ENCODE results near the gene CLDN3. TPM values are rescaled to one million over a fixed set of nuclear protein-coding genes. Genes with fewer than 3 reads are reported as not detected.

The CLDN3 gene
- total and polyA plus RNA-seq, 9 of the 15 experiments (the other 6 are each of a cell fraction or from before 2014, with no cell fraction given) = 0.29 TPM; not detected in 8

DNA sequence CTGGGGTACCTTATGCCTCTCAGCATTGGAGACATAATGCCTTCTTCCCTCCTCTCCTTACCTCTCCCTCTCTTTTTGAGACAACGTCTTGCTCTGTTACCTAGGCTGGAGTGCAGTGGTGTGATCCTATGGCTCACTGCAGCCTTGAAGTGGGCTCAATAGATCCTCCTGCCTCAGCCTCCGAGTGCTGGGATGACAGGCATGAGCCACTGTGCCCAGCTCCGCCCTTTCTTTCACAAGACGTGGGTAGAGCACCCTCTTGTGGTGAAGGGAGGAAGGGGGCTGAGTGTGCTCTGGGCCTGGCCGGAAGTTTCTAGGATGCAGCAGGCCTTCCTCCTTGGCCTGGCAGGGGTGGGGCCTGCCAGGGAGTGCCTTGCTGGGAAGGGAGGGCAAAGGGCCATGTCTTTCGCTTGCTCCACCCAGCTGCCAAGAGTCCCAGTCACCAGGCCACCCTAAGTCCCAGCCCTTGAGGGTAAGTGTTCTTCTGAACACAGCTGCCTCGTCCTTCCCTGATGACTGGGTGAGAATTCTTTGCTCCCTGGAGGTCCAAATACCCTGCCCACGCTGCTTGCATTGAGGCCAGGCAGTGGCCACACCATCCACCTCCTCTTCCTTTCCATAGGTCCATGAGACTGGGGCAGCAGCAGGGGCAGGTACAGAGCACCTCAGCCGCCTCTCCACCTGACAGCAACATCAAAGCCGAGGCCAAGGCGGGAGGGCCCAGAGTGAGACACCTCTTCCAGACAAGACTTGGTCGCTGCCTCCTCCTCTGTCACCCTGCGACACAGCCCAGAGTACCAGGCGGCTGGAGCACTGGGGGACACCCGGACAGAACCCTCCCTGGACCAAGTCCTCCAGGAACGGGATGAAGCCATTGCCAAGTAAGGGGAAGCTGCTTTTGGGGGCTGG is 35.2 kb downstream of the CLDN3 start (continued):
- TF ChIP-seq, protein P1, sequence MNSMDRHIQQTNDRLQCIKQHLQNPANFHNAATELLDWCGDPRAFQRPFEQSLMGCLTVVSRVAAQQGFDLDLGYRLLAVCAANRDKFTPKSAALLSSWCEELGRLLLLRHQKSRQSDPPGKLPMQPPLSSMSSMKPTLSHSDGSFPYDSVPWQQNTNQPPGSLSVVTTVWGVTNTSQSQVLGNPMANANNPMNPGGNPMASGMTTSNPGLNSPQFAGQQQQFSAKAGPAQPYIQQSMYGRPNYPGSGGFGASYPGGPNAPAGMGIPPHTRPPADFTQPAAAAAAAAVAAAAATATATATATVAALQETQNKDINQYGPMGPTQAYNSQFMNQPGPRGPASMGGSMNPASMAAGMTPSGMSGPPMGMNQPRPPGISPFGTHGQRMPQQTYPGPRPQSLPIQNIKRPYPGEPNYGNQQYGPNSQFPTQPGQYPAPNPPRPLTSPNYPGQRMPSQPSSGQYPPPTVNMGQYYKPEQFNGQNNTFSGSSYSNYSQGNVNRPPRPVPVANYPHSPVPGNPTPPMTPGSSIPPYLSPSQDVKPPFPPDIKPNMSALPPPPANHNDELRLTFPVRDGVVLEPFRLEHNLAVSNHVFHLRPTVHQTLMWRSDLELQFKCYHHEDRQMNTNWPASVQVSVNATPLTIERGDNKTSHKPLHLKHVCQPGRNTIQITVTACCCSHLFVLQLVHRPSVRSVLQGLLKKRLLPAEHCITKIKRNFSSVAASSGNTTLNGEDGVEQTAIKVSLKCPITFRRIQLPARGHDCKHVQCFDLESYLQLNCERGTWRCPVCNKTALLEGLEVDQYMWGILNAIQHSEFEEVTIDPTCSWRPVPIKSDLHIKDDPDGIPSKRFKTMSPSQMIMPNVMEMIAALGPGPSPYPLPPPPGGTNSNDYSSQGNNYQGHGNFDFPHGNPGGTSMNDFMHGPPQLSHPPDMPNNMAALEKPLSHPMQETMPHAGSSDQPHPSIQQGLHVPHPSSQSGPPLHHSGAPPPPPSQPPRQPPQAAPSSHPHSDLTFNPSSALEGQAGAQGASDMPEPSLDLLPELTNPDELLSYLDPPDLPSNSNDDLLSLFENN (IDR thresholded peaks at IDR 0.05; ENCODE audit: low read depth in 2 of 2, low read length in 2 of 2) = no peak
- no peak for TF ChIP-seq ZC3H11A (IDR thresholded peaks at IDR 0.05; ENCODE audit: low read depth, low read length)
- TF ChIP-seq, protein P2, sequence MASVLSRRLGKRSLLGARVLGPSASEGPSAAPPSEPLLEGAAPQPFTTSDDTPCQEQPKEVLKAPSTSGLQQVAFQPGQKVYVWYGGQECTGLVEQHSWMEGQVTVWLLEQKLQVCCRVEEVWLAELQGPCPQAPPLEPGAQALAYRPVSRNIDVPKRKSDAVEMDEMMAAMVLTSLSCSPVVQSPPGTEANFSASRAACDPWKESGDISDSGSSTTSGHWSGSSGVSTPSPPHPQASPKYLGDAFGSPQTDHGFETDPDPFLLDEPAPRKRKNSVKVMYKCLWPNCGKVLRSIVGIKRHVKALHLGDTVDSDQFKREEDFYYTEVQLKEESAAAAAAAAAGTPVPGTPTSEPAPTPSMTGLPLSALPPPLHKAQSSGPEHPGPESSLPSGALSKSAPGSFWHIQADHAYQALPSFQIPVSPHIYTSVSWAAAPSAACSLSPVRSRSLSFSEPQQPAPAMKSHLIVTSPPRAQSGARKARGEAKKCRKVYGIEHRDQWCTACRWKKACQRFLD (CRISPR knock-in tag; IDR thresholded peaks at IDR 0.05) = no peak
- TF ChIP-seq, protein P3, sequence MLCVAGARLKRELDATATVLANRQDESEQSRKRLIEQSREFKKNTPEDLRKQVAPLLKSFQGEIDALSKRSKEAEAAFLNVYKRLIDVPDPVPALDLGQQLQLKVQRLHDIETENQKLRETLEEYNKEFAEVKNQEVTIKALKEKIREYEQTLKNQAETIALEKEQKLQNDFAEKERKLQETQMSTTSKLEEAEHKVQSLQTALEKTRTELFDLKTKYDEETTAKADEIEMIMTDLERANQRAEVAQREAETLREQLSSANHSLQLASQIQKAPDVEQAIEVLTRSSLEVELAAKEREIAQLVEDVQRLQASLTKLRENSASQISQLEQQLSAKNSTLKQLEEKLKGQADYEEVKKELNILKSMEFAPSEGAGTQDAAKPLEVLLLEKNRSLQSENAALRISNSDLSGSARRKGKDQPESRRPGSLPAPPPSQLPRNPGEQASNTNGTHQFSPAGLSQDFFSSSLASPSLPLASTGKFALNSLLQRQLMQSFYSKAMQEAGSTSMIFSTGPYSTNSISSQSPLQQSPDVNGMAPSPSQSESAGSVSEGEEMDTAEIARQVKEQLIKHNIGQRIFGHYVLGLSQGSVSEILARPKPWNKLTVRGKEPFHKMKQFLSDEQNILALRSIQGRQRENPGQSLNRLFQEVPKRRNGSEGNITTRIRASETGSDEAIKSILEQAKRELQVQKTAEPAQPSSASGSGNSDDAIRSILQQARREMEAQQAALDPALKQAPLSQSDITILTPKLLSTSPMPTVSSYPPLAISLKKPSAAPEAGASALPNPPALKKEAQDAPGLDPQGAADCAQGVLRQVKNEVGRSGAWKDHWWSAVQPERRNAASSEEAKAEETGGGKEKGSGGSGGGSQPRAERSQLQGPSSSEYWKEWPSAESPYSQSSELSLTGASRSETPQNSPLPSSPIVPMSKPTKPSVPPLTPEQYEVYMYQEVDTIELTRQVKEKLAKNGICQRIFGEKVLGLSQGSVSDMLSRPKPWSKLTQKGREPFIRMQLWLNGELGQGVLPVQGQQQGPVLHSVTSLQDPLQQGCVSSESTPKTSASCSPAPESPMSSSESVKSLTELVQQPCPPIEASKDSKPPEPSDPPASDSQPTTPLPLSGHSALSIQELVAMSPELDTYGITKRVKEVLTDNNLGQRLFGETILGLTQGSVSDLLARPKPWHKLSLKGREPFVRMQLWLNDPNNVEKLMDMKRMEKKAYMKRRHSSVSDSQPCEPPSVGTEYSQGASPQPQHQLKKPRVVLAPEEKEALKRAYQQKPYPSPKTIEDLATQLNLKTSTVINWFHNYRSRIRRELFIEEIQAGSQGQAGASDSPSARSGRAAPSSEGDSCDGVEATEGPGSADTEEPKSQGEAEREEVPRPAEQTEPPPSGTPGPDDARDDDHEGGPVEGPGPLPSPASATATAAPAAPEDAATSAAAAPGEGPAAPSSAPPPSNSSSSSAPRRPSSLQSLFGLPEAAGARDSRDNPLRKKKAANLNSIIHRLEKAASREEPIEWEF (CRISPR knock-in tag; IDR thresholded peaks at IDR 0.05) = no peak
- TF ChIP-seq, protein P4, sequence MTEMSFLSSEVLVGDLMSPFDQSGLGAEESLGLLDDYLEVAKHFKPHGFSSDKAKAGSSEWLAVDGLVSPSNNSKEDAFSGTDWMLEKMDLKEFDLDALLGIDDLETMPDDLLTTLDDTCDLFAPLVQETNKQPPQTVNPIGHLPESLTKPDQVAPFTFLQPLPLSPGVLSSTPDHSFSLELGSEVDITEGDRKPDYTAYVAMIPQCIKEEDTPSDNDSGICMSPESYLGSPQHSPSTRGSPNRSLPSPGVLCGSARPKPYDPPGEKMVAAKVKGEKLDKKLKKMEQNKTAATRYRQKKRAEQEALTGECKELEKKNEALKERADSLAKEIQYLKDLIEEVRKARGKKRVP (CRISPR knock-in tag; IDR thresholded peaks at IDR 0.05) = 0 out of 2 replicates have a peak, but pooled peaks have one; percentile 6
- TF ChIP-seq CHD2 (IDR thresholded peaks at IDR 0.05; ENCODE audit: low read depth, low read length) = peak; percentile 26
- TF ChIP-seq, protein P5, sequence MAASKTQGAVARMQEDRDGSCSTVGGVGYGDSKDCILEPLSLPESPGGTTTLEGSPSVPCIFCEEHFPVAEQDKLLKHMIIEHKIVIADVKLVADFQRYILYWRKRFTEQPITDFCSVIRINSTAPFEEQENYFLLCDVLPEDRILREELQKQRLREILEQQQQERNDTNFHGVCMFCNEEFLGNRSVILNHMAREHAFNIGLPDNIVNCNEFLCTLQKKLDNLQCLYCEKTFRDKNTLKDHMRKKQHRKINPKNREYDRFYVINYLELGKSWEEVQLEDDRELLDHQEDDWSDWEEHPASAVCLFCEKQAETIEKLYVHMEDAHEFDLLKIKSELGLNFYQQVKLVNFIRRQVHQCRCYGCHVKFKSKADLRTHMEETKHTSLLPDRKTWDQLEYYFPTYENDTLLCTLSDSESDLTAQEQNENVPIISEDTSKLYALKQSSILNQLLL (CRISPR knock-in tag; IDR thresholded peaks at IDR 0.05; ENCODE audit: borderline replicate concordance) = no peak
- TF ChIP-seq STAT5B (CRISPR knock-in tag; IDR thresholded peaks at IDR 0.05) = no peak
- no peak for TF ChIP-seq ZNF239 (CRISPR knock-in tag; IDR thresholded peaks at IDR 0.05)
- TF ChIP-seq, protein P6, sequence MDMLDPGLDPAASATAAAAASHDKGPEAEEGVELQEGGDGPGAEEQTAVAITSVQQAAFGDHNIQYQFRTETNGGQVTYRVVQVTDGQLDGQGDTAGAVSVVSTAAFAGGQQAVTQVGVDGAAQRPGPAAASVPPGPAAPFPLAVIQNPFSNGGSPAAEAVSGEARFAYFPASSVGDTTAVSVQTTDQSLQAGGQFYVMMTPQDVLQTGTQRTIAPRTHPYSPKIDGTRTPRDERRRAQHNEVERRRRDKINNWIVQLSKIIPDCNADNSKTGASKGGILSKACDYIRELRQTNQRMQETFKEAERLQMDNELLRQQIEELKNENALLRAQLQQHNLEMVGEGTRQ (CRISPR knock-in tag; IDR thresholded peaks at IDR 0.05) = no peak
- no peak for TF ChIP-seq NFE2 (IDR thresholded peaks at IDR 0.05; ENCODE audit: low read depth)
- TF ChIP-seq STAT5A (IDR thresholded peaks at IDR 0.05; ENCODE audit: borderline replicate concordance, low read length) = no peak
